Measurements from ENCODE around the gene CLASP1.

DNA sequence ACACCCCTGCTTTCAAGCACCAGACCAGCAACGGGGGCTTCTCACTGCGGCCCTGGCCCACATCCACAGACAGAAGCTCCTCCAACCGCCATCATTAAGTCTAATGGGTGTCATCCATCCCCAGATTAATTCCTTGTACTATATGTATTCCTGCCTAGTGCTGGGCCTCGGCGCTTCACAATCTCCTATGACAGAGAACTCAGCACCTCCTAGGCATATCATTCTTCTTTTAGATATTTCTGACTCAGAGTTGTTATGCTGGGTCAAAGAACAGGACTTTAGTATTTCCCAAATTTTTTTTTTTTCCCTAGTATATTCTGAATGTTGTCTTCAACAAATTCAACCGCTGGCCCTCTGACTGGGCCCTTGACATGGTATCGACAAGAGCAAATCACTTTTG lies 281.1 kb downstream of the CLASP1 start:
- TF ChIP-seq, protein P1, sequence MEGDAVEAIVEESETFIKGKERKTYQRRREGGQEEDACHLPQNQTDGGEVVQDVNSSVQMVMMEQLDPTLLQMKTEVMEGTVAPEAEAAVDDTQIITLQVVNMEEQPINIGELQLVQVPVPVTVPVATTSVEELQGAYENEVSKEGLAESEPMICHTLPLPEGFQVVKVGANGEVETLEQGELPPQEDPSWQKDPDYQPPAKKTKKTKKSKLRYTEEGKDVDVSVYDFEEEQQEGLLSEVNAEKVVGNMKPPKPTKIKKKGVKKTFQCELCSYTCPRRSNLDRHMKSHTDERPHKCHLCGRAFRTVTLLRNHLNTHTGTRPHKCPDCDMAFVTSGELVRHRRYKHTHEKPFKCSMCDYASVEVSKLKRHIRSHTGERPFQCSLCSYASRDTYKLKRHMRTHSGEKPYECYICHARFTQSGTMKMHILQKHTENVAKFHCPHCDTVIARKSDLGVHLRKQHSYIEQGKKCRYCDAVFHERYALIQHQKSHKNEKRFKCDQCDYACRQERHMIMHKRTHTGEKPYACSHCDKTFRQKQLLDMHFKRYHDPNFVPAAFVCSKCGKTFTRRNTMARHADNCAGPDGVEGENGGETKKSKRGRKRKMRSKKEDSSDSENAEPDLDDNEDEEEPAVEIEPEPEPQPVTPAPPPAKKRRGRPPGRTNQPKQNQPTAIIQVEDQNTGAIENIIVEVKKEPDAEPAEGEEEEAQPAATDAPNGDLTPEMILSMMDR (IDR thresholded peaks at IDR 0.05), result no peak
- TF ChIP-seq POLR2A (IDR thresholded peaks at IDR 0.05), result no peak
